GM23338 (cell line): ENCODE data around the gene MARK2. TPM values are rescaled to one million over a fixed set of nuclear protein-coding genes. Genes with fewer than 3 reads are reported as not detected.
A peak's percentile ranks its signal among the peaks of the same experiment; 100 is the strongest.

Experiments used
- ATAC-seq: fragments of 200-7000 bp; cut with Tn5 transposase; 3 replicates; pipeline ENCODE4 v1.9.1; 2020
- DNase-seq: peaks from one replicate; pipeline ENCODE4 v3.0.0-alpha.2; 2015; ENCODE audit warnings: low spot score
- H2AFZ ChIP-seq: fragments of 200-600 bp; sonication (generic); 2 replicates; pipeline ENCODE4 v1.8.0; 2016; ENCODE audit warnings: antibody characterized with exemption, mild to moderate bottlenecking, moderate library complexity
- H3F3A ChIP-seq: fragments of 200-600 bp; sonication (generic); replicated peaks from 2 replicates; pipeline ENCODE4 v1.8.0; 2017; ENCODE audit warnings: antibody characterized with exemption, mixed run types, low read depth
- H3K27ac ChIP-seq: fragments of 200-600 bp; sonication (generic); 2 replicates; pipeline ENCODE4 v1.6.1; 2016; ENCODE audit warnings: low read depth
- H3K27me3 ChIP-seq: fragments of 200-600 bp; sonication (generic); 2 replicates; pipeline ENCODE4 v1.8.0; 2016; ENCODE audit warnings: mild to moderate bottlenecking, mixed run types, moderate library complexity; ENCODE audit not compliant: insufficient read depth
- H3K36me3 ChIP-seq: fragments of 200-600 bp; sonication (generic); 2 replicates; pipeline ENCODE4 v1.8.0; 2016; ENCODE audit warnings: mild to moderate bottlenecking; ENCODE audit not compliant: insufficient read depth
- H3K4me1 ChIP-seq: fragments of 200-600 bp; sonication (generic); 2 replicates; pipeline ENCODE4 v1.8.0; 2016; ENCODE audit warnings: mild to moderate bottlenecking, moderate library complexity; ENCODE audit not compliant: insufficient read depth
- H3K4me2 ChIP-seq: fragments of 200-600 bp; sonication (generic); 2 replicates; pipeline ENCODE4 v1.7.1; 2017; ENCODE audit warnings: mixed run types
- H3K4me3 ChIP-seq: fragments of 200-600 bp; sonication (generic); 2 replicates; pipeline ENCODE4 v1.6.1; 2016; ENCODE audit warnings: mixed run types
- H3K79me2 ChIP-seq: fragments of 200-600 bp; sonication (generic); replicated peaks from 2 replicates; pipeline ENCODE4 v1.8.0; 2017; ENCODE audit warnings: mild to moderate bottlenecking; ENCODE audit not compliant: insufficient read depth
- H3K9me2 ChIP-seq: fragments of 200-600 bp; sonication (generic); 2 replicates; pipeline ENCODE4 v1.8.0; 2017; ENCODE audit not compliant: insufficient read depth
- H4K20me1 ChIP-seq: fragments of 200-600 bp; sonication (generic); replicated peaks from 2 replicates; pipeline ENCODE4 v1.8.0; 2017; ENCODE audit warnings: mild to moderate bottlenecking; ENCODE audit not compliant: insufficient read depth
- H3K27ac Mint-ChIP-seq: 2 replicates; pipeline ENCODE4 v1.8.0; 2020; ENCODE audit warnings: inconsistent platforms, mild to moderate bottlenecking, moderate library complexity, mixed read lengths
- H3K27me3 Mint-ChIP-seq: 3 replicates; pipeline ENCODE4 v1.8.0; 2022; ENCODE audit warnings: low read depth, mild to moderate bottlenecking, moderate library complexity, mixed read lengths, inconsistent platforms; ENCODE audit not compliant: insufficient read depth, poor library complexity
- H3K36me3 Mint-ChIP-seq: 3 replicates; pipeline ENCODE4 v1.8.0; 2021; ENCODE audit warnings: low read depth, mild to moderate bottlenecking, inconsistent platforms, moderate library complexity, mixed read lengths
- H3K4me1 Mint-ChIP-seq: 3 replicates; pipeline ENCODE4 v1.8.0; 2020; ENCODE audit warnings: mild to moderate bottlenecking, inconsistent platforms, mixed read lengths
- H3K4me3 Mint-ChIP-seq: 3 replicates; pipeline ENCODE4 v1.8.0; 2021; ENCODE audit warnings: moderate library complexity, mild to moderate bottlenecking, inconsistent platforms, mixed read lengths
- H3K9me3 Mint-ChIP-seq: 3 replicates; pipeline ENCODE4 v1.8.0; 2020; ENCODE audit warnings: moderate library complexity, mild to moderate bottlenecking, inconsistent platforms, mixed read lengths
- CREB1 ChIP-seq: fragments of 250-450 bp; sonication (Bioruptor Pico); IDR thresholded peaks from 2 replicates; pipeline ENCODE4 v1.5.0; 2020; ENCODE audit warnings: low read depth, mild to moderate bottlenecking, moderate library complexity
- CTCF ChIP-seq, 2 experiments: fragments of 200-600 bp in 1 of 2; sonication (generic) in 1 of 2; conservative IDR thresholded peaks; 2 replicates each; pipeline versions ENCODE4 v1.5.1 to v1.6.1; 2016 to 2017; ENCODE audit warnings: antibody characterized with exemption in 2 of 2, low read depth in 2 of 2, mild to moderate bottlenecking in 2 of 2, moderate library complexity in 1 of 2
- ETS1 ChIP-seq: IDR thresholded peaks from 2 replicates; pipeline ENCODE4 v1.6.1; 2016; ENCODE audit warnings: antibody characterized with exemption
- NANOG ChIP-seq: IDR thresholded peaks from 2 replicates; pipeline ENCODE4 v1.6.1; 2016; ENCODE audit warnings: antibody characterized with exemption, borderline replicate concordance
- ZNF331 ChIP-seq: fragments of 250-450 bp; sonication (Bioruptor Pico); IDR thresholded peaks from 2 replicates; pipeline ENCODE4 v1.5.0; 2020; ENCODE audit warnings: low read depth, mild to moderate bottlenecking, moderate library complexity
- polyA plus RNA-seq: library from polyadenylated mRNA; unstranded; fragments of >200 nt; fragmentation: Nextera tagmentation; extraction: Ambion mirVana; gene quantifications from 2 replicates; pipeline ENCODE4 v1.2.1, GENCODE V29; 2016
- total RNA-seq: library from RNA; depleted of rRNA; stranded (reverse); fragments of >200 nt; shearing (Covaris generic); gene quantifications from 2 replicates; pipeline ENCODE4 v1.2.3, GENCODE V29; 2014

MARK2 gene
- total and polyA plus RNA-seq, 2 experiments from 2014 or later, result 18.7 to 42.6 TPM

GRCh38 chr11:63907808-63908530 is 69.1 kb downstream of the MARK2 start:
- H3K27me3 ChIP-seq, result no peaks in the 10 kb centered on the region
- no peak overlapping the region for H3K4me3 ChIP-seq
- H3F3A ChIP-seq, result peaks cover 30% of the 10 kb centered on the region
- Mint-ChIP-seq H3K27me3 (peaks cover 26% of the 10 kb centered on the region), H3K9me3 (no peaks in the 10 kb centered on the region; the same call in 2 of the 3 replicates), H3K36me3 (peaks cover 42% of the 10 kb centered on the region), H3K27ac (peak overlapping the region; percentile 70), H3K4me1 (peaks cover 68% of the 10 kb centered on the region), H3K4me3 (no peak overlapping the region)
- peaks cover 7% of the 10 kb centered on the region; the same call in 1 of the 2 replicates for H4K20me1 ChIP-seq
- H2AFZ ChIP-seq, result no peak overlapping the region
- no peaks in the 10 kb centered on the region for H3K9me2 ChIP-seq
- TF ChIP-seq CTCF (conservative IDR thresholded peaks at IDR 0.05; ENCODE audit: low read depth in 2 of 2) (peak in 1 of 2 experiments; percentile 69), ETS1 (no peak), NANOG (no peak)
- DNase-seq, result peak; percentile 78
- H3K36me3 ChIP-seq, result no peaks in the 10 kb centered on the region; the same call in 1 of the 2 replicates
- peaks cover 56% of the 10 kb centered on the region for H3K4me1 ChIP-seq
- peak overlapping the region; percentile 26; the same call in 1 of the 2 replicates for H3K4me2 ChIP-seq
- H3K27ac ChIP-seq, result peak overlapping the region; percentile 79
- no peaks in the 10 kb centered on the region for H3K79me2 ChIP-seq
- peak; percentile 45 for ATAC-seq

DNA sequence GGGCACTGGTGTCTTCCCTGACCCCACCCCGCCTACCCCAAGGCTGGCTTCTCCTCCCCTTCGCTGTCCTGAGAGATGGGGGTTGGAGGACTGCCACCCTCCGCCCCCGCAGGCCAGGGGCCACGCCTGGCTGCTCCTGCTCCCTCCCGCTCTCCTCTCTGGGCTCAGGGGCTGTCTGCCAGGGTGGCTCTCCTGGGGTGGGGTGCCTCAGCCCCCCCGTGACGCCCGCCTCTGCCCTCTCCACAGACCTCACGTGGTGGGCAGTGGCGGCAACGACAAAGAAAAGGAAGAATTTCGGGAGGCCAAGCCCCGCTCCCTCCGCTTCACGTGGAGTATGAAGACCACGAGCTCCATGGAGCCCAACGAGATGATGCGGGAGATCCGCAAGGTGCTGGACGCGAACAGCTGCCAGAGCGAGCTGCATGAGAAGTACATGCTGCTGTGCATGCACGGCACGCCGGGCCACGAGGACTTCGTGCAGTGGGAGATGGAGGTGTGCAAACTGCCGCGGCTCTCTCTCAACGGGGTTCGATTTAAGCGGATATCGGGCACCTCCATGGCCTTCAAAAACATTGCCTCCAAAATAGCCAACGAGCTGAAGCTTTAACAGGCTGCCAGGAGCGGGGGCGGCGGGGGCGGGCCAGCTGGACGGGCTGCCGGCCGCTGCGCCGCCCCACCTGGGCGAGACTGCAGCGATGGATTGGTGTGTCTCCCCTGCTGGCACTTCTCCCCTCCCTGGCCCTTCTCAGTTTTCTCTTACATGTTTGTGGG is 69.9 kb downstream of the MARK2 start:
- no peak for DNase-seq
- H3K27ac ChIP-seq, result peak overlapping the region; percentile 89
- H3K27me3 ChIP-seq, result no peaks in the 10 kb centered on the region
- peak overlapping the region; percentile 78 for H3K4me2 ChIP-seq
- Mint-ChIP-seq H3K4me3 (no peak overlapping the region; the same call in 2 of the 3 replicates), H3K36me3 (peaks cover 38% of the 10 kb centered on the region), H3K9me3 (no peaks in the 10 kb centered on the region; the same call in 2 of the 3 replicates), H3K27me3 (peaks cover 26% of the 10 kb centered on the region), H3K4me1 (peaks cover 68% of the 10 kb centered on the region), H3K27ac (peak overlapping the region; percentile 18; the same call in 1 of the 2 replicates)
- peaks cover 7% of the 10 kb centered on the region; the same call in 1 of the 2 replicates for H4K20me1 ChIP-seq
- H3K4me3 ChIP-seq, result no peak overlapping the region
- no peaks in the 10 kb centered on the region for H3K79me2 ChIP-seq
- no peak for ATAC-seq
- peaks cover 34% of the 10 kb centered on the region for H3F3A ChIP-seq
- H3K36me3 ChIP-seq, result peaks cover 6% of the 10 kb centered on the region; the same call in 1 of the 2 replicates
- H3K4me1 ChIP-seq, result peaks cover 56% of the 10 kb centered on the region
- no peak overlapping the region for H2AFZ ChIP-seq
- H3K9me2 ChIP-seq, result no peaks in the 10 kb centered on the region
- TF ChIP-seq CREB1 (CRISPR knock-in tag) (no peak), CTCF (conservative IDR thresholded peaks at IDR 0.05; ENCODE audit: low read depth in 2 of 2) (no peak), ETS1 (no peak), ZNF331 (CRISPR knock-in tag) (no peak)
